Neural cell (in vitro differentiated cells): ENCODE results near the gene FSIP1.

Experiments used
- EZH2 ChIP-seq: fragments of 200-600, 300-800 bp; shearing (Covaris generic), sonication (generic); IDR thresholded peaks from 2 replicates; pipeline ENCODE4 v1.6.1; 2014; ENCODE audit warnings: antibody characterized with exemption, low read length, borderline replicate concordance, mild to moderate bottlenecking; ENCODE audit not compliant: insufficient read depth, poor library complexity, severe bottlenecking
- POLR2AphosphoS5 ChIP-seq: IDR thresholded peaks from 2 replicates; pipeline ENCODE4 v1.6.1; 2012
- TAF1 ChIP-seq: IDR thresholded peaks from 2 replicates; pipeline ENCODE4 v1.6.1; 2012; ENCODE audit warnings: low read depth
- TF ChIP-seq, protein P1 (sequence below): fragments of 450-650 bp; IDR thresholded peaks from 2 replicates; pipeline ENCODE4 v1.5.1; 2014; ENCODE audit warnings: antibody characterized with exemption, mild to moderate bottlenecking, moderate library complexity; ENCODE audit not compliant: poor library complexity, severe bottlenecking

GRCh38 chr15:39814489-39814888 is 31.8 kb upstream of the FSIP1 start:
- TF ChIP-seq EZH2 (no peak), POLR2AphosphoS5 (no peak), TAF1 (no peak)
- TF ChIP-seq, protein P1, sequence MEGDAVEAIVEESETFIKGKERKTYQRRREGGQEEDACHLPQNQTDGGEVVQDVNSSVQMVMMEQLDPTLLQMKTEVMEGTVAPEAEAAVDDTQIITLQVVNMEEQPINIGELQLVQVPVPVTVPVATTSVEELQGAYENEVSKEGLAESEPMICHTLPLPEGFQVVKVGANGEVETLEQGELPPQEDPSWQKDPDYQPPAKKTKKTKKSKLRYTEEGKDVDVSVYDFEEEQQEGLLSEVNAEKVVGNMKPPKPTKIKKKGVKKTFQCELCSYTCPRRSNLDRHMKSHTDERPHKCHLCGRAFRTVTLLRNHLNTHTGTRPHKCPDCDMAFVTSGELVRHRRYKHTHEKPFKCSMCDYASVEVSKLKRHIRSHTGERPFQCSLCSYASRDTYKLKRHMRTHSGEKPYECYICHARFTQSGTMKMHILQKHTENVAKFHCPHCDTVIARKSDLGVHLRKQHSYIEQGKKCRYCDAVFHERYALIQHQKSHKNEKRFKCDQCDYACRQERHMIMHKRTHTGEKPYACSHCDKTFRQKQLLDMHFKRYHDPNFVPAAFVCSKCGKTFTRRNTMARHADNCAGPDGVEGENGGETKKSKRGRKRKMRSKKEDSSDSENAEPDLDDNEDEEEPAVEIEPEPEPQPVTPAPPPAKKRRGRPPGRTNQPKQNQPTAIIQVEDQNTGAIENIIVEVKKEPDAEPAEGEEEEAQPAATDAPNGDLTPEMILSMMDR: no peak
